KOPT-K1 (cell line): Measurements from ENCODE around the gene DIS3.
A peak's percentile ranks its signal among the peaks of the same experiment; 100 is the strongest.
"Not testable (repeated sequence)": the region's sequence is repeated elsewhere in the genome, so short reads cannot be mapped to it uniquely, and the experiment has no call there.

ENCODE experiments used
- H3K27ac ChIP-seq: fragments of 200-600 bp; sonication (generic); 2 replicates; pipeline ENCODE4 v1.5.1; 2016; ENCODE audit warnings: antibody characterized with exemption, mild to moderate bottlenecking, low read depth, low read length; ENCODE audit not compliant: poor library complexity, severe bottlenecking
- H3K36me3 ChIP-seq: fragments of 200-600 bp; sonication (generic); 2 replicates; pipeline ENCODE4 v1.5.1; 2017; ENCODE audit warnings: antibody characterized with exemption, mild to moderate bottlenecking, low read length, moderate library complexity; ENCODE audit not compliant: insufficient read depth
- H3K9me3 ChIP-seq: fragments of 200-600 bp; sonication (generic); 2 replicates; pipeline ENCODE4 v1.5.1; 2017; ENCODE audit warnings: antibody characterized with exemption, low read length, mild to moderate bottlenecking; ENCODE audit not compliant: insufficient read depth, poor library complexity, severe bottlenecking

DIS3 gene

GRCh38 chr13:72774019-72774418, 7.7 kb downstream of the DIS3 start:
- H3K27ac ChIP-seq: no peak overlapping the region
- peaks cover 100% of the 10 kb centered on the region for H3K36me3 ChIP-seq
- H3K9me3 ChIP-seq: no peaks in the 10 kb centered on the region

DNA sequence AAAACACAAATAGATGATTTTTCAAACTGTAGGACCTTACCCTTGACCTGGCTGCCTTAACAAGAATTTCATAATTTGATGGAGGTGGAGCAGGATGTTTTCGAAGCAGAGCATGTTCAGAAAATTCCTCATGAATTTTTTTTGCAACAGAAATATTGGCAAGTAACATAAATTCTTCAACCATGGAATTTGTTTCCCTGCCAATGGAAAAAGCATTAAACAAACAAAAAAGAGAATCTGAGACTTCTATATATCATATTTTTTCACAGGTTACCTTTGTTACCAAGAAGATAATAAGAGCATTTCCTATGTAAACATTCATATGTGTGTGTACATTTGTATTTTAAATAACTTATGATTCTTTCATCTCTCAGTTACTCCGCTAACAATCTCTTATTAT, 18.3 kb downstream of the DIS3 start:
- Histone ChIP-seq H3K27ac (no peak overlapping the region), H3K36me3 (peaks cover 100% of the 10 kb centered on the region), H3K9me3 (no peaks in the 10 kb centered on the region)

DNA sequence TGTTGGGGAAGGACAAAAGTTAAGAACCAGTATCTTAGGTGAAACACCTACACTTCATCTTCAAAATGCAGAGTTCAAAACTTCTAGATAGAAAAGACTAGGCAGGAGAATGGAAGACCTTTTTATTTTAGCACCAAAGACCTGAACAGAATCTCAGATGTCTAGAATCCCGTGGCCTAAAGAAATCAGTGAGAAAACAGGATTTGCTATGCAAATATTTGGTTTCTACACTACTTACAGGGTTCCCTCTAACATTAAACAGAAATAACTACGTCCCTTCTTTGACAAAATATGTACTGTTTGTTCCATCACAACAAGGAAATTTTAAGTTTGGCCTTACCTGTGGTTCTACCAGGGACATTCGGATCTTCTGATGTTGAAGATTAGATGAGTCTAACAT, 21.5 kb downstream of the DIS3 start:
- Histone ChIP-seq H3K27ac (no peak overlapping the region), H3K9me3 (no peaks in the 10 kb centered on the region), H3K36me3 (peaks cover 99% of the 10 kb centered on the region)

- H3K36me3 ChIP-seq: peaks cover 99% of the 10 kb centered on the region
- H3K27ac ChIP-seq: no peak overlapping the region
- H3K9me3 ChIP-seq: no peaks in the 10 kb centered on the region
Observed at GRCh38 chr13:72757792-72758535, 23.7 kb downstream of the DIS3 start.

DNA sequence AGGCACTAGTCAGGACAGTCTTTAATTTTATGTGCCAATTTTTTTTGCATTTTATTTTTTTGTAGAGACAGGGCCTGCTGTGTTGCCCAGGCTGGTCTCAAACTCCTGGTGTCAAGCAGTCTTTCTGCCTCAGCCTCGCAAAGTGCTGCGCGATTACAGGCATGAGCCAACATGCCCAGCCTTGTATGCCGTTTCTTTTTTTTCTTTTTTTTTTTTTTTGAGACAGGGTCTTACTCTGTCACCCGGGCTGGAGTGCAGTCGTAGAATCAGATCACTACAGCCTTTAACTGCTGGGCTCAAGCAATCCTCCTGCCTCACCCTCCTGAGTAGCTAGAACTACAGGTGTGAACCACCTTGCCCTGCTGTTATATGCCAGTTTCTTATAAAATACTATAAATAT, 27.6 kb downstream of the DIS3 start:
- peaks cover 99% of the 10 kb centered on the region for H3K36me3 ChIP-seq
- no peaks in the 10 kb centered on the region for H3K9me3 ChIP-seq
- H3K27ac ChIP-seq: no peak overlapping the region

GRCh38 chr13:72751220-72751619, 30.5 kb downstream of the DIS3 start:
- Histone ChIP-seq H3K36me3 (peaks cover 99% of the 10 kb centered on the region), H3K9me3 (no peaks in the 10 kb centered on the region), H3K27ac (no peak overlapping the region)

DNA sequence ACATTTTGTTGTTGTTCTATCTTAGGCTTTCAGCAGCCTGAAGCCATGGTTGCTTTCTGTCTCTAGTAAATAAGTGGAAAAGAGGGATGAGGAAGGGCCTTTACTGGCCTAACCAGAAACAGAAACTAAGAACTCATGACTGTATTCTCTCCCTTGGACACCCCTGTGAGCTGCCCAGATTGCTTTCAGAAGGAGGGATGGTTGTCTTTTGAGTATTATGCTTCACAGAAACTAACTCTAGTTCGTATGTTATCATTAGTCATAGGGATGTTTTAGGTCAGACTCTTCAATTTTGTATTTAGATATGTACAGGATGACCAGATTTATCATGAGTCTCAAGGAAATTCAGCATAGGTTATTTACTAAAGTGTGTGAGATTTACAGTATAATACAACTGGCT, 36.4 kb downstream of the DIS3 start:
- no peak overlapping the region for H3K27ac ChIP-seq
- H3K36me3 ChIP-seq: peaks cover 99% of the 10 kb centered on the region
- no peaks in the 10 kb centered on the region for H3K9me3 ChIP-seq

GRCh38 chr13:72740015-72740414, 41.7 kb downstream of the DIS3 start:
- H3K27ac ChIP-seq: no peak overlapping the region
- H3K9me3 ChIP-seq: no peaks in the 10 kb centered on the region
- peaks cover 92% of the 10 kb centered on the region for H3K36me3 ChIP-seq

- Histone ChIP-seq H3K36me3 (peaks cover 87% of the 10 kb centered on the region), H3K9me3 (no peaks in the 10 kb centered on the region), H3K27ac (no peak overlapping the region)
Observed at GRCh38 chr13:72737033-72737432, 44.7 kb downstream of the DIS3 start.

- peak overlapping the region; percentile 93 for H3K27ac ChIP-seq
- peaks cover 55% of the 10 kb centered on the region for H3K36me3 ChIP-seq
- no peaks in the 10 kb centered on the region for H3K9me3 ChIP-seq
Observed at GRCh38 chr13:72728290-72728605, 53.5 kb downstream of the DIS3 start.

GRCh38 chr13:72727417-72728289, 54.0 kb downstream of the DIS3 start, which contains the start of the genes BORA and MZT1:
TSS of gene BORA (plus strand) at chr13:72727923. CDS start at chr13:72728941, 1,018 bp downstream.
TSS of gene MZT1 (minus strand) at chr13:72727629. CDS start at chr13:72727602, 27 bp downstream.
- Histone ChIP-seq H3K36me3 (peaks cover 58% of the 10 kb centered on the region), H3K9me3 (no peaks in the 10 kb centered on the region), H3K27ac (peak within 1 kb of the TSS; percentile 93)

- peak overlapping the region; percentile 93 for H3K27ac ChIP-seq
- peaks cover 61% of the 10 kb centered on the region for H3K36me3 ChIP-seq
- H3K9me3 ChIP-seq: no peaks in the 10 kb centered on the region
Observed at GRCh38 chr13:72726726-72727416, 54.8 kb downstream of the DIS3 start.

GRCh38 chr13:72726185-72726584, 55.5 kb downstream of the DIS3 start:
- Histone ChIP-seq H3K27ac (peak overlapping the region; percentile 93), H3K36me3 (peaks cover 61% of the 10 kb centered on the region)
- H3K9me3 ChIP-seq: not testable (repeated sequence)

- Histone ChIP-seq H3K9me3 (peaks cover 29% of the 10 kb centered on the region), H3K36me3 (peaks cover 98% of the 10 kb centered on the region), H3K27ac (no peak overlapping the region)
Observed at GRCh38 chr13:72716776-72717175, 64.9 kb downstream of the DIS3 start.
